ENCODE data around the gene CEP104. TPM values are rescaled to one million over a fixed set of nuclear protein-coding genes. Genes with fewer than 3 reads are reported as not detected.

The CEP104 gene
- total RNA-seq = 10 to 100 TPM; 20.2 to 31.7 (median 25.7) TPM

DNA sequence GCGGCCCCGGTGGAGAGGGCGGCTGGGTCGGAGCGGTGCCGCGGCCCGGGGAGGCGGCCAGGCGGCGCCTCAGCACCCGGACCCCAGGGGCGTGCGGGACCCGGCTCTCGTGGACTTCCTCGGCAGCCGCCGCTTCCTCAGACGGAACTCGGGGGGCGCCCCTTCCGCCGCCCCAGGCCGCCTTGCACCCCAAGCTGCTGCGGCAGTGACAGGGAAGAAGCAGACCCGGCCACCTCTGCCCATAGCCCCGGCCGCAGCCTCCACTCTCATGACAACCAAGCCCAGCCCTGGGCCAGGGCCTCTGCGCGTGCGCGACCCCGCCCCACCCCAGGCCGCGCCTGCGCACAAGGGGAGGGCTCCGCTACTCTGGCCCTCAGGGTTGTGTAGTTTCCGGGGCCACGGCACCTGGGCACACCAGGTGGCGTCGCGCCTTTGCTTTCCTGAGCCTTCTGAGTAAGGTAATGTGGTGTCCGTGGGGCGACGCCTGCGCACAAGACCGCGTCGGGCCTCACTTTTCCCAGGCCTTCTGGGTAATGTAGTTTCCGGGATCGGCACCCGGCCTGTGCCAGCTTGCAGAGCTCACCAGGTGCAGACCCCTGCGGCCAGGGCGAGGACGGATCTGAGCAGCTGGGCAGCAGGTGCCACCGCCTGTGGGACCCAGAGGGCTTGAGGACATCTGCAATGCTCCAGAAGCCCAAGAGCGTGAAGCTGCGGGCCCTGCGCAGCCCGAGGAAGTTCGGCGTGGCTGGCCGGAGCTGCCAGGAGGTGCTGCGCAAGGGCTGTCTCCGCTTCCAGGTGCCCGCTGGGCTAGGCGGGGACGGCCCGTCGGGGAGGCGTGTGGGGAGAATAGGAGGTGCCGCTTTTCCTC is at the start of gene CEP104, which contains the start of gene DFFB:
Gene CEP104, minus strand, starts transcription at position 289 of the 868 bp plus-strand sequence. CDS start 4,804 bp downstream, outside the sequence.
Gene DFFB, plus strand, starts transcription at position 554 of the 868 bp plus-strand sequence. Its CDS starts 128 bp downstream, at position 682.
- no peak for TF ChIP-seq CTCF (IDR thresholded peaks at IDR 0.05)
- DNase-seq (ENCODE audit: low spot score) = peak; percentile 64
- peak; percentile 96 for ATAC-seq (ENCODE audit: low FRiP score)

DNA sequence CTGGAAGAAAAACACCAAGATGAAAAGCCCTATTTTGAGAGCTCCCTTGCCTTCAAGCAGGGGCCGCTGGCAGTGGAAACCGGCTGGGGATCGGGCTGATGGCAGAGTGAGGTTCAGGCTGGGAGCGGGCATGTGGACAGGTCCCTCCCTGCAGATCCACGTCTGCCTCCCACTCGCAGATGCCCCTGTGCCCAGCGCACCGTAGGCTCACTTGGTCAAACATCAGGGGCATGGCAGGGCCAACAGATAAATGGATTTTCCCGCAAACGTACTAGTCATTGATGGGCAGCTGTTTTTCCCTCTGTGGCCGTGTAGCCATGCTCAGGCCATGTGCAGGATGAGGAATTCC is 49.6 kb upstream of the CEP104 start:
- TF ChIP-seq CTCF (IDR thresholded peaks at IDR 0.05) = no peak
- ATAC-seq (ENCODE audit: low FRiP score) = no peak

DNA sequence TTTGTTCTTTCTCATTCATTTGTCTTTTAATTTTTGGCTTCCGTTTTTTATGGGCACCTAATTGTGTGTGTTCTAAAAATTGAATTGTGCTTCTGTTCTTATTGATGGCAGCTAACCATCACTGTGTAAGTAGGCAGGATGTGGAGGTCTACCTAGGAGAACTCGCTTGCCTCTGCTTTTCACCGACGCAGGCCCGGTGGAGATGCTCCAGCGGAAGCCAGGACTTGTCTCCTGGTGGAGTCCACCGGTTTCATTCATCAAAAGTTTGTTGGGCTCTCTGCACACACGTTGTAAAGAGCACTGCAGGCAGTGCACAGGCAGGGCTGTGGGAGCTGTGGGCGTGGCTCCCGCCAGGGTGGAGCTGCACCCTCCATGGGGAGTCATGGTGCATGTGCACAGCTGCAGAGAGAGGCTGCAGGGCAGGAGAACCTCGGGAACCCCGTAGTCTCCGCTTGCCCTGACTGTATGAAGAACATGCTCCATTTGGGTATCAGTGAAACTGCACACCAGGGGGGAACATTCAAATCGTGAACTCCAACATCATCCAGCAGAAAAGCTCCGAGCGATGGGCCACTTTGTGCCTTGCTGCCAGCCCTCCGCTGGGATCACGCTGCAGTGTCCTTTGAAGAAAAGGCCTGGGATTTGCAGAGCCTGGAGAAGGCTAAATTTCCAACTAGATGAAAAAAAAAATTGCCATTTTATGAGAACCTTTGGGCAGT is 49.1 kb upstream of the CEP104 start:
- ATAC-seq (ENCODE audit: low FRiP score) (no peak), DNase-seq (ENCODE audit: low spot score) (no peak)
- no peak for TF ChIP-seq CTCF (IDR thresholded peaks at IDR 0.05)

More for the DNA sequence above, 49.6 kb upstream of the CEP104 start:
- no peak for DNase-seq (ENCODE audit: low spot score)

- no peak for TF ChIP-seq CTCF (IDR thresholded peaks at IDR 0.05)
- no peak for DNase-seq (ENCODE audit: low spot score)
- ATAC-seq (ENCODE audit: low FRiP score) = no peak
Measured at GRCh38 chr1:3905266-3905952, 48.4 kb upstream of the CEP104 start.

GRCh38 chr1:3904843-3905185 is 47.8 kb upstream of the CEP104 start:
- TF ChIP-seq CTCF (IDR thresholded peaks at IDR 0.05) = no peak
- DNase-seq (ENCODE audit: low spot score) (no peak), ATAC-seq (ENCODE audit: low FRiP score) (no peak)

GRCh38 chr1:3904006-3904842 is 47.2 kb upstream of the CEP104 start:
- no peak for DNase-seq (ENCODE audit: low spot score)
- TF ChIP-seq CTCF (IDR thresholded peaks at IDR 0.05) = no peak
- ATAC-seq (ENCODE audit: low FRiP score) = no peak

All from omental fat pad (tissue), 4 donors.